Panc1 (cell line): Measurements from ENCODE around the gene SRCIN1. TPM values are rescaled to one million over a fixed set of nuclear protein-coding genes. Genes with fewer than 3 reads are reported as not detected.
"Not testable (repeated sequence)": the region's sequence is repeated elsewhere in the genome, so short reads cannot be mapped to it uniquely, and the experiment has no call there.

Experiments used
- ATAC-seq: fragments of 200-7000 bp; cut with Tn5 transposase; 2 replicates; pipeline ENCODE4 v1.9.1; 2020; ENCODE audit warnings: mild to moderate bottlenecking, moderate library complexity
- BruUV-seq: library from RNA; stranded (reverse); fragments of 400-500 nt; replicated peaks from 2 replicates; lab custom pipeline; 2021; lab: Mats Ljungman, UMichigan
- CTCF ChIA-PET: fragments of 300-600 bp; sonication (Branson Sonifier 250); formaldehyde crosslinking; loops from one replicate; lab custom pipeline; 2022; ENCODE audit warnings: antibody characterized with exemption; lab: Charles Lee
- POLR2A ChIA-PET: fragments of 300-600 bp; sonication (Branson Sonifier 250); formaldehyde crosslinking; loops from one replicate; lab custom pipeline; 2022; ENCODE audit warnings: antibody characterized with exemption; lab: Charles Lee
- DNase-seq: peaks from one replicate; pipeline ENCODE4 v3.0.0-alpha.2; 2010; ENCODE audit warnings: low read depth, low spot score
- H3K27ac ChIP-seq: 2 replicates; pipeline ENCODE4 v1.5.1; 2011; ENCODE audit warnings: mild to moderate bottlenecking, low read length, inconsistent platforms
- H3K27me3 ChIP-seq: fragments of 200-500 bp; sonication (Bioruptor generic); 2 replicates; pipeline ENCODE4 v1.6.0; 2014; ENCODE audit warnings: low read length, inconsistent platforms; ENCODE audit not compliant: control insufficient read depth, insufficient read depth
- H3K36me3 ChIP-seq: fragments of 200-500 bp; sonication (Bioruptor generic); 2 replicates; pipeline ENCODE4 v1.5.1; 2014; ENCODE audit warnings: inconsistent platforms, mild to moderate bottlenecking, low read length, moderate library complexity; ENCODE audit not compliant: control insufficient read depth, insufficient read depth
- H3K4me1 ChIP-seq: 2 replicates; pipeline ENCODE4 v1.5.1; 2011; ENCODE audit warnings: inconsistent platforms, mild to moderate bottlenecking, low read length, moderate library complexity; ENCODE audit not compliant: control insufficient read depth, insufficient read depth
- H3K4me3 ChIP-seq, 2 experiments: 2 replicates each; pipeline ENCODE4 v1.5.1; 2011 to 2012; ENCODE audit warnings: low read depth in 2 of 2, low read length in 2 of 2, mild to moderate bottlenecking in 2 of 2, inconsistent platforms in 1 of 2, moderate library complexity in 1 of 2
- H3K9me3 ChIP-seq: fragments of 200-500 bp; sonication (Bioruptor generic); 2 replicates; pipeline ENCODE4 v1.5.1; 2014; ENCODE audit warnings: low read depth, mild to moderate bottlenecking, inconsistent platforms, low read length, moderate library complexity; ENCODE audit not compliant: control insufficient read depth, insufficient read depth
- POLR2AphosphoS5 ChIP-seq: IDR thresholded peaks from 2 replicates; pipeline ENCODE4 v1.6.1; 2012; ENCODE audit warnings: mild to moderate bottlenecking, low read depth, low read length, moderate library complexity
- SIN3A ChIP-seq: IDR thresholded peaks from 2 replicates; pipeline ENCODE4 v1.6.1; 2012; ENCODE audit warnings: low read depth, mild to moderate bottlenecking, low read length, moderate library complexity, borderline replicate concordance; ENCODE audit not compliant: insufficient read depth
- TCF7L2 ChIP-seq: IDR thresholded peaks from 2 replicates; pipeline ENCODE4 v1.6.1; 2011; ENCODE audit warnings: mild to moderate bottlenecking, low read depth, low read length, inconsistent platforms
- in situ Hi-C: cut with HindIII; loops from 2 replicates; pipeline ENCODE4 v1.10.0; 2016; ENCODE audit warnings: low sequenced_read_pairs, low pct_unique_long_range_greater_than_20kb
- intact Hi-C: fragments of 100-400 bp; cut with micrococcal nuclease; formaldehyde crosslinking; loops from one replicate; pipeline ENCODE4 v1.10.0; 2022; ENCODE audit not compliant: unreplicated experiment
- total RNA-seq: library from RNA; stranded (reverse); gene quantifications from one replicate; pipeline ENCODE4 v1.2.1, GENCODE V29; 2021; ENCODE audit not compliant: unreplicated experiment
- TF ChIP-seq, protein P1 (sequence below), 2 experiments: IDR thresholded peaks; 2 replicates each; pipeline ENCODE4 v1.6.1; 2011 to 2012; ENCODE audit warnings: low read depth in 2 of 2, control low read depth in 1 of 2, low read length in 1 of 2, mild to moderate bottlenecking in 1 of 2, moderate library complexity in 1 of 2; ENCODE audit not compliant: insufficient read depth in 1 of 2
- TF ChIP-seq, protein P2 (sequence below): fragments of 450-650 bp; IDR thresholded peaks from 2 replicates; pipeline ENCODE4 v1.5.1; 2017; ENCODE audit warnings: mild to moderate bottlenecking

SRCIN1 gene
- total RNA-seq, 1 experiment from 2014 or later = 12.8 TPM

DNA sequence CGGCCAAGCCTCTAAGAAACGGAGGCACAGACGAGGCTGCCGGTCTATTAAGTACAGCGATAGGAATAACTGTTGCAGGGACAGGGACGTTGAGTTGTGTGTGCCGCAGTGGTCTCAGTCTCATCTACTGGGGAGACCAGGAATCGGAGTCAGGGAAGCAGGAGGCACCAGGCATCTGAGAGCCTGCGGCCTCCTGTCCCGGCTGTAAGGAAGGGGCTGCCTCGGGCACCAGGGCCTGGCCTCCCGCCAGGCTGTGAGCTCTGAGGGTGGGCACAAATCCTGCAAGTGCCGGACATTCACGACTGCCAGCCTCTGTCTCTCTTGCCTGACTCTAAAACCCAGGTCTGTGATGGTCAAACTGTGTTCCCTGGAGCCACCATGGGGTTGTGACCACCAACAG lies 101.5 kb downstream of the SRCIN1 start:
- ATAC-seq (no peak), DNase-seq (no peak)
- intact Hi-C loops (no loop called here), in situ Hi-C loops (no loop called here)
- Histone ChIP-seq H3K27ac (no peak overlapping the region), H3K27me3 (no peaks in the 10 kb centered on the region), H3K4me3 (no peak overlapping the region), H3K9me3 (no peaks in the 10 kb centered on the region), H3K36me3 (no peaks in the 10 kb centered on the region), H3K4me1 (no peaks in the 10 kb centered on the region)
- POLR2A ChIA-PET = no interaction called here
- CTCF ChIA-PET = no interaction called here
- BruUV-seq = no TSS peak
- no peak for TF ChIP-seq SIN3A
- no peak for TF ChIP-seq POLR2AphosphoS5
- TF ChIP-seq, protein P1, sequence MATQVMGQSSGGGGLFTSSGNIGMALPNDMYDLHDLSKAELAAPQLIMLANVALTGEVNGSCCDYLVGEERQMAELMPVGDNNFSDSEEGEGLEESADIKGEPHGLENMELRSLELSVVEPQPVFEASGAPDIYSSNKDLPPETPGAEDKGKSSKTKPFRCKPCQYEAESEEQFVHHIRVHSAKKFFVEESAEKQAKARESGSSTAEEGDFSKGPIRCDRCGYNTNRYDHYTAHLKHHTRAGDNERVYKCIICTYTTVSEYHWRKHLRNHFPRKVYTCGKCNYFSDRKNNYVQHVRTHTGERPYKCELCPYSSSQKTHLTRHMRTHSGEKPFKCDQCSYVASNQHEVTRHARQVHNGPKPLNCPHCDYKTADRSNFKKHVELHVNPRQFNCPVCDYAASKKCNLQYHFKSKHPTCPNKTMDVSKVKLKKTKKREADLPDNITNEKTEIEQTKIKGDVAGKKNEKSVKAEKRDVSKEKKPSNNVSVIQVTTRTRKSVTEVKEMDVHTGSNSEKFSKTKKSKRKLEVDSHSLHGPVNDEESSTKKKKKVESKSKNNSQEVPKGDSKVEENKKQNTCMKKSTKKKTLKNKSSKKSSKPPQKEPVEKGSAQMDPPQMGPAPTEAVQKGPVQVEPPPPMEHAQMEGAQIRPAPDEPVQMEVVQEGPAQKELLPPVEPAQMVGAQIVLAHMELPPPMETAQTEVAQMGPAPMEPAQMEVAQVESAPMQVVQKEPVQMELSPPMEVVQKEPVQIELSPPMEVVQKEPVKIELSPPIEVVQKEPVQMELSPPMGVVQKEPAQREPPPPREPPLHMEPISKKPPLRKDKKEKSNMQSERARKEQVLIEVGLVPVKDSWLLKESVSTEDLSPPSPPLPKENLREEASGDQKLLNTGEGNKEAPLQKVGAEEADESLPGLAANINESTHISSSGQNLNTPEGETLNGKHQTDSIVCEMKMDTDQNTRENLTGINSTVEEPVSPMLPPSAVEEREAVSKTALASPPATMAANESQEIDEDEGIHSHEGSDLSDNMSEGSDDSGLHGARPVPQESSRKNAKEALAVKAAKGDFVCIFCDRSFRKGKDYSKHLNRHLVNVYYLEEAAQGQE (IDR thresholded peaks at IDR 0.05; ENCODE audit: insufficient read depth in 1 of 2, low read depth in 2 of 2, low read length in 1 of 2) = no peak
- TF ChIP-seq, protein P2, sequence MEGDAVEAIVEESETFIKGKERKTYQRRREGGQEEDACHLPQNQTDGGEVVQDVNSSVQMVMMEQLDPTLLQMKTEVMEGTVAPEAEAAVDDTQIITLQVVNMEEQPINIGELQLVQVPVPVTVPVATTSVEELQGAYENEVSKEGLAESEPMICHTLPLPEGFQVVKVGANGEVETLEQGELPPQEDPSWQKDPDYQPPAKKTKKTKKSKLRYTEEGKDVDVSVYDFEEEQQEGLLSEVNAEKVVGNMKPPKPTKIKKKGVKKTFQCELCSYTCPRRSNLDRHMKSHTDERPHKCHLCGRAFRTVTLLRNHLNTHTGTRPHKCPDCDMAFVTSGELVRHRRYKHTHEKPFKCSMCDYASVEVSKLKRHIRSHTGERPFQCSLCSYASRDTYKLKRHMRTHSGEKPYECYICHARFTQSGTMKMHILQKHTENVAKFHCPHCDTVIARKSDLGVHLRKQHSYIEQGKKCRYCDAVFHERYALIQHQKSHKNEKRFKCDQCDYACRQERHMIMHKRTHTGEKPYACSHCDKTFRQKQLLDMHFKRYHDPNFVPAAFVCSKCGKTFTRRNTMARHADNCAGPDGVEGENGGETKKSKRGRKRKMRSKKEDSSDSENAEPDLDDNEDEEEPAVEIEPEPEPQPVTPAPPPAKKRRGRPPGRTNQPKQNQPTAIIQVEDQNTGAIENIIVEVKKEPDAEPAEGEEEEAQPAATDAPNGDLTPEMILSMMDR = no peak
- TF ChIP-seq TCF7L2 = no peak

DNA sequence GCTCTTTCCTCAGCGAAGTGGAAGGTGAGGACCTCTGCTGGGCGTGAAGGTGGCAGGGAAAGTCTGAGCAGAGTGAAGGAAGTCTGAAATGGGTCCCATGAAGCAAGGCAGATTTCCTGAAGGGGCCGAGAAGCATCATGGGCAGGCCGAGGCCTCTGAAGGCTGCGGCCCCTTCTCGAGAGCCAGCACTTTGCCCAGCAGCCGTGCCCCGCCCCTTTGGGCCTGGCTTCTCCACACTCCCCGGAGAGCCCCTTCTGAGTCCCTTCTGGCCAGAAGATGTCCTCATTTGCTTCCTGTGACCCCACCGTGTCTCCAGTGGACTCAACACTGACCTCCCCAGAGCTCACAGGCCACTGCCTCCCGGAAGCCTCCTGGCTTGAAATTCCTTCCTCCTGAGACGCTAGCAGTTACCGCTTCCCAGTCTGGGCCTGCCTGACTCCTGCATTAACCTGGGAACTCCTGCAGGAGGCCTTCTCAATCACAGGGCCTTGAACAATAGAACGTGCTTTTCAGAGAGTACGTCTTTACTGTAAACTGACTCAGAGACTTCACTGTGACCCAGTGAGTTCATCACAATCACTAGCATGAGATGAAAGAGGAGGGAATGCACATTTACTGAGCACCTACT lies 102.4 kb downstream of the SRCIN1 start:
- H3K27me3 ChIP-seq, H3K9me3 ChIP-seq, H3K4me3 ChIP-seq, intact Hi-C loops, CTCF ChIA-PET, BruUV-seq, in situ Hi-C loops, ATAC-seq, H3K36me3 ChIP-seq, DNase-seq, H3K27ac ChIP-seq, POLR2A ChIA-PET, H3K4me1 ChIP-seq: not testable (repeated sequence)

DNA sequence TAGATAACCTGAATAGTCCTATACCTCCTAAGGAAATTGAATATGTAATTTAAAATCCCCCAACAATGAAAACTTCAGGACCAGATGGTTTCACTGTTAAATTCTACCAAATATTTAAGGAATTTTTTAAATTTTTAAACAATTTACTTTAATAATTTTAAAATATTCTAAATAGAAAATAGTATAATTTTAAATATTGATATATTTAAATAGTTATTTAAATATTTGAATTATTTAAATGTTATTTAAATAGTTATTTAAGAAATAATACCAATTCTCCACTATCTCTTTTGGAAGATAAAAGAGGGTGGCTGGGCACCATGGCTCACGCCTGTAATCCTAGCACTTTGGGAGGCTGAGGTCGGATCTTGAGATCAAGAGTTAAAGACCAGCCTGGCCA lies 104.0 kb downstream of the SRCIN1 start:
- H3K4me3 ChIP-seq, BruUV-seq, H3K9me3 ChIP-seq, H3K4me1 ChIP-seq, ATAC-seq, intact Hi-C loops, POLR2A ChIA-PET, H3K27me3 ChIP-seq, in situ Hi-C loops, H3K27ac ChIP-seq, DNase-seq, H3K36me3 ChIP-seq, CTCF ChIA-PET: not testable (repeated sequence)

DNA sequence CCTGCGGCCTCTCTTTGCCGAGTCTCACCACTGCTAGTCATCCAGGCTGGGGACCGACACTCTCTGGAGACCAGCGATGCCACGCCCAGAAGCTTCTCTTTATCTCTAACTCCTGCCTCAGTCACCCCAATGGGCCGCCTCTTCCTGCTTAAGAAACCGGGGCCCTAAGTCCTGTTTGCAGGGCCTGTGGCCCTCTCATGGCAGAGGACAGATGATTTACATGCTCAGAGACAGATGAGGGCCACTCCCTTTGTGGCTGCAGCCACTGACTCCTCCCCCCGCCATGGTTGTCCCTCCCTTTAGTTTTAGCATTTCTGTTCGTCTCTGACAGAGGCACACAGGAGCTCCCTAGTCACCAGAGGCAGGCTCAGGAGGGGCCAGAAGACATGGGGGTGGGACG lies 106.5 kb downstream of the SRCIN1 start:
- H3K27me3 ChIP-seq, CTCF ChIA-PET, H3K9me3 ChIP-seq, H3K4me3 ChIP-seq, BruUV-seq, H3K36me3 ChIP-seq, in situ Hi-C loops, ATAC-seq, H3K27ac ChIP-seq, DNase-seq, H3K4me1 ChIP-seq, POLR2A ChIA-PET, intact Hi-C loops: not testable (repeated sequence)
